IPS DF 6.9 (cell line): ENCODE results near the gene ARHGEF7.

Experiments
- DNase-seq: peaks from one replicate; pipeline ENCODE4 v3.0.0-alpha.2; 2013; ENCODE audit warnings: low read depth, low spot score
- H3K27ac ChIP-seq: one replicate; pipeline ENCODE4 v1.5.1; 2013; ENCODE audit warnings: low read length, control low read depth
- H3K27me3 ChIP-seq: 2 replicates; pipeline ENCODE4 v1.6.1; 2013; ENCODE audit warnings: mild to moderate bottlenecking, low read length; ENCODE audit not compliant: control insufficient read depth, insufficient read depth
- H3K36me3 ChIP-seq: 2 replicates; pipeline ENCODE4 v1.6.1; 2013; ENCODE audit warnings: low read length; ENCODE audit not compliant: control insufficient read depth, insufficient read depth
- H3K4me1 ChIP-seq: 2 replicates; pipeline ENCODE4 v1.6.1; 2013; ENCODE audit warnings: low read length; ENCODE audit not compliant: control insufficient read depth, insufficient read depth
- H3K4me3 ChIP-seq: 2 replicates; pipeline ENCODE4 v1.5.1; 2013; ENCODE audit warnings: mild to moderate bottlenecking, low read length
- H3K9me3 ChIP-seq: 2 replicates; pipeline ENCODE4 v1.6.1; 2013; ENCODE audit warnings: low read length, inconsistent platforms; ENCODE audit not compliant: control insufficient read depth, insufficient read depth
- WGBS: extraction: QIAGEN DNeasy Blood & Tissue Kit; methylation state at CpG from one replicate; pipeline ENCODE4 v1.1.7; 2013; ENCODE audit warnings: mixed read lengths, missing lambda C conversion rate; ENCODE audit not compliant: insufficient read length, insufficient coverage; 5-methylcytosine and 5-hydroxymethylcytosine counted together

Gene ARHGEF7

DNA sequence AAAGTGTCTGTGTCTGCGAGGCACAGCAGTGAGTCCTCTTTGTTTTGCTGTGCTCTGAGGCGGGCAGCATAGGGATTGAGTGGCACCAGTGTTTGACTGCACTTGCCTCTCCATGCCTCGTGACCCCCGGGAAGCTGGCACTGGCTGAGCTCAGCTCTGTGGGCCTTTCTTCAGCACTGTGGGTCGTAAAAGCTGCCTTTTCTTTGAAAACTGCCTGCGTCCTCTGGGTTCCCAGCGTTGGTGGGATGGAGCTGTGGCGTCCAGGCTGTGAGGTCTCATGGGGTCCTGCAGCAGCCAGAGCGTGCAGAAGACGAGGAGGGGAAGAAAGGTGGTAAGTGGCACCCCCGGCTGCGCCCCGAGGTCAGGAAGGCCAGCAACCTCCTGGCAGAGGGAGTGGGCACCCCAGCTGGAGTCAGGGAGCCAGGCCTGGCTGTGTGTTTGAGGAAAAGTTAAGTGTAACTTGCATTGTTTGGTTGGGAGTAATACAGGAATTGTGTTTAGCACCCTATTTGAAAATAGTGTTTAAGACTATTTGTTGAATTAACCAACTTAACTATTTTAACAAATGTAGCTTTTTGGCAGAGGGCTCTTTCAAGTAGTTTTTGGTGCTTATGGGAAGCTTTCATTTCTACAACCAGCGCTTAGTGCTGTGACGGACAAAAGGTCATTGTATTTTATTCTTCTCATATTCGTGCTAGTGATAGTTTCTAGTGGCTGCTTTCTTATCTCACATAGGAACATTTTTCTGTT, 126.1 kb downstream of the ARHGEF7 start:
- Histone ChIP-seq H3K9me3 (no peaks in the 10 kb centered on the region), H3K4me1 (peaks cover 1% of the 10 kb centered on the region; the same call in 1 of the 2 replicates), H3K27me3 (no peaks in the 10 kb centered on the region), H3K4me3 (no peak overlapping the region), H3K36me3 (peaks cover 5% of the 10 kb centered on the region; the same call in 1 of the 2 replicates), H3K27ac (no peak overlapping the region)
- WGBS = no CpG with 5 or more reads among the region's 16 CpGs
- no peak for DNase-seq

DNA sequence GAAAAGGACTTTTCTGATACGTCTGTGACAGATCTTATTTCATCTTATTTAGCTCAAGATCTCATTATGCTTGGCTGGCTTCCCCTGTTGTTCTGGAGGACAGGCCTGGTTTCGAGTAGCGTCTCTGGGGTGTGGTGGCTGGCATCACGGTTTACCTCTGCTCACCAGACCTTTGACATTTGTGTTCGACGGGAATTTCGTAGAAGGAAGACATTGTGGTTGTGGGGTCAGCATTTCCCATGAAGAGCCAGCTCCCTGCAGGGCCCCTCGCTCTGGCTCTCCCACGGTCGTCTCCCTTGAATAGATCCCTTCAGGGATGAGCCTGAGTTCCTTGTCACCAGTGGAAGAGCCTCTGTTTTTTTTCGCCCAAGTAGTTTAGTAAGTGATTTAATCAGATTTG, 126.8 kb downstream of the ARHGEF7 start:
- no peaks in the 10 kb centered on the region for H3K9me3 ChIP-seq
- H3K4me1 ChIP-seq = peaks cover 1% of the 10 kb centered on the region; the same call in 1 of the 2 replicates
- no CpG with 5 or more reads among the region's 11 CpGs for WGBS
- H3K4me3 ChIP-seq = no peak overlapping the region
- H3K27ac ChIP-seq = no peak overlapping the region
- peaks cover 5% of the 10 kb centered on the region; the same call in 1 of the 2 replicates for H3K36me3 ChIP-seq
- H3K27me3 ChIP-seq = no peaks in the 10 kb centered on the region
- no peak for DNase-seq

DNA sequence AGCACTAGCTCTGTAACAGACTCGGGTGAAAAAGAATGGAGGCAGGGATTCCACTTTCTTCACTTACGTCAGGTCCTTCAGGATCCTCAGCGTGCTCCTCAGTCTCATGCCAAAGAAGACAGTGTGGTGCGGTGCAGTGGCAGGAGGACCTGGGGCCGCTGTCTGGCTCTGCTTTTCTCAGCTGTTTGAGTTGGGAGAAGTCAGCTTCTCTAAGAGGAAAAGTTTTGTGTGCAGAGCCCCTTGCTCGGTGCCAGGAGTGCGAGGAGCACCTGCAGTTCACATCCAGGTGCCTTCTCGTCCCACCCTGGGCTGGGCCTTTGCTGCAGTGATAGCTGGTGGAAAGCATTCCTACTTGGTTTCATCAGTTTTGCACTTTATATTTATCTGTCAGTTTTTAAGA, 127.5 kb downstream of the ARHGEF7 start:
- Histone ChIP-seq H3K4me3 (no peak overlapping the region), H3K9me3 (no peaks in the 10 kb centered on the region), H3K27ac (no peak overlapping the region), H3K4me1 (peaks cover 1% of the 10 kb centered on the region; the same call in 1 of the 2 replicates), H3K27me3 (no peaks in the 10 kb centered on the region), H3K36me3 (peaks cover 5% of the 10 kb centered on the region; the same call in 1 of the 2 replicates)
- WGBS = no CpG with 5 or more reads among the region's 8 CpGs
- DNase-seq = no peak

GRCh38 chr13:111243981-111244380, 128.9 kb downstream of the ARHGEF7 start:
- peaks cover 1% of the 10 kb centered on the region; the same call in 1 of the 2 replicates for H3K4me1 ChIP-seq
- no peaks in the 10 kb centered on the region for H3K27me3 ChIP-seq
- no CpG with 5 or more reads among the region's 1 CpG for WGBS
- no peaks in the 10 kb centered on the region for H3K9me3 ChIP-seq
- H3K27ac ChIP-seq = no peak overlapping the region
- H3K36me3 ChIP-seq = peaks cover 5% of the 10 kb centered on the region; the same call in 1 of the 2 replicates
- no peak overlapping the region for H3K4me3 ChIP-seq
- DNase-seq = no peak

- Histone ChIP-seq H3K36me3 (peaks cover 5% of the 10 kb centered on the region; the same call in 1 of the 2 replicates), H3K9me3 (no peaks in the 10 kb centered on the region), H3K4me3 (no peak overlapping the region), H3K27ac (no peak overlapping the region), H3K27me3 (no peaks in the 10 kb centered on the region), H3K4me1 (peaks cover 1% of the 10 kb centered on the region; the same call in 1 of the 2 replicates)
- WGBS = no CpG with 5 or more reads among the region's 11 CpGs
- no peak for DNase-seq
These were observed 130.7 kb downstream of the ARHGEF7 start for GRCh38 chr13:111245576-111246384.

- no peak overlapping the region for H3K27ac ChIP-seq
- H3K4me1 ChIP-seq = no peaks in the 10 kb centered on the region
- no peaks in the 10 kb centered on the region for H3K9me3 ChIP-seq
- no CpG with 5 or more reads among the region's 7 CpGs for WGBS
- H3K36me3 ChIP-seq = peaks cover 5% of the 10 kb centered on the region; the same call in 1 of the 2 replicates
- H3K27me3 ChIP-seq = no peaks in the 10 kb centered on the region
- no peak for DNase-seq
- no peak overlapping the region for H3K4me3 ChIP-seq
These were observed 132.4 kb downstream of the ARHGEF7 start for GRCh38 chr13:111247552-111247951.

DNA sequence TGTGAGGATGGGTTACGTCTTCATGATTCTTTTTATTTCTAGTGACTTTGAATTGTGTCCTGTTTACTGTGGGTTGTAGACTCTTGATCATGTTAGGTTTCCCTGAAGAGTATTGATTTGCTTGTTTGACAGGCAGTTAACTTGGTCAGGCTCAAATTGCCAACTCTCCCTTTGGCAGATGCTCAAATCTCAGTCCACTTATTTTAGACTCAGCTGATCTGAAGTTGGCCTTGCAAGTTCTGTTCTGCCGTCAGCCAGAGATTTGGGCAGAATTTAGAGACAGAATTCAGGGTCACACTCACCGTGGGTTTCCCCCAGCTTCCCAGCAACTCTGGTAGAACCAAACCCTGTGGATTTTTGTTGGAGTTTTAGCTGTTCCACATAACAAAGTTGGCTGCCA, 133.7 kb downstream of the ARHGEF7 start:
- H3K27ac ChIP-seq = no peak overlapping the region
- no CpG with 5 or more reads among the region's 3 CpGs for WGBS
- H3K4me3 ChIP-seq = no peak overlapping the region
- H3K4me1 ChIP-seq = no peaks in the 10 kb centered on the region
- no peak for DNase-seq
- H3K36me3 ChIP-seq = peaks cover 5% of the 10 kb centered on the region; the same call in 1 of the 2 replicates
- no peaks in the 10 kb centered on the region for H3K9me3 ChIP-seq
- no peaks in the 10 kb centered on the region for H3K27me3 ChIP-seq

DNA sequence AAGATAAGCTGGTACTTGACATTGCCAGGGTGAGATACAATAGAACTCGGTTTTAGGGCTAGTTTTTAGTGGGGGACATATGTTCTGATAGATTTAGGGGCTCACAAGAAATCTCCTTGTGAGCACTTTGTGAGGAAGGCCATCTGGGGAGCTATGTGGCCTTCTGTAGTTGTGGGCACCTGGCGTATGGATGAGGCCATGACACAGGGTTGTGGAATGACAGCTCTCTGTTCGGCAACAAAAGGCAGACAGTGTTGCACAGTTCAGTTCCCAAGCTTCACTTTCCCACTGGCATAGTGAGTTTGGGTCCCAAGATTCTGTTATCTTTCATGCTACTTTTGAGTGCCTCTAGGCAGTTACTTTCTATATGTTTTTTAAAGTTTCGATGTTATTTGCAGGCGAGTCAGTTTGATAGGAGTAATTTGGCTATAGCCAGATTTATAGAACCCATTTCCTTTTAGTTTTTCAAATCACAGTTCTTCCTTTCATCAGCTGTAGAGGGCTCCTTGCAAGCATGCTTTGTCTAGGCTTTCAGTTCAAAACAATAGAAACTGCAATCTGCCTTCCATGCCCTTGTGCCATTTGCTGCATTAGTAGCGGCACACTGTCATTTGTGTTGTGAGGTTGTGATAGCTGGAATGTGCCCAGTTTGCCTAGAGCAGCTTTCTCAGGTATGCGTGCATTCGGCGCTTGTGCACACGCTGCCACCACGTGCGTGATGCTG, 134.7 kb downstream of the ARHGEF7 start:
- WGBS = no CpG with 5 or more reads among the region's 12 CpGs
- DNase-seq = no peak
- Histone ChIP-seq H3K9me3 (no peaks in the 10 kb centered on the region), H3K27ac (no peak overlapping the region), H3K27me3 (no peaks in the 10 kb centered on the region), H3K36me3 (peaks cover 5% of the 10 kb centered on the region; the same call in 1 of the 2 replicates), H3K4me3 (no peak overlapping the region), H3K4me1 (no peaks in the 10 kb centered on the region)

- Histone ChIP-seq H3K4me3 (no peak overlapping the region), H3K9me3 (no peaks in the 10 kb centered on the region), H3K36me3 (no peaks in the 10 kb centered on the region; the same call in 1 of the 2 replicates), H3K27ac (no peak overlapping the region), H3K4me1 (no peaks in the 10 kb centered on the region), H3K27me3 (no peaks in the 10 kb centered on the region)
- no peak for DNase-seq
- WGBS = no CpG with 5 or more reads among the region's 4 CpGs
These were observed 136.7 kb downstream of the ARHGEF7 start for GRCh38 chr13:111251646-111252445.
